VCaP (cell line): ENCODE measurements around the gene APEH.

Source experiments
- H3K27ac ChIP-seq: fragments of 450-650 bp; 2 replicates; pipeline ENCODE4 v1.5.1; 2017
- CTCF ChIP-seq: fragments of 450-650 bp; conservative IDR thresholded peaks from 2 replicates; pipeline ENCODE4 v1.5.1; 2017; ENCODE audit warnings: mild to moderate bottlenecking, moderate library complexity

APEH gene

GRCh38 chr3:49668861-49669260, 5.3 kb upstream of the APEH start:
- no peak for TF ChIP-seq CTCF
- H3K27ac ChIP-seq = no peak overlapping the region

GRCh38 chr3:49669352-49669751, 4.8 kb upstream of the APEH start:
- TF ChIP-seq CTCF = no peak

GRCh38 chr3:49670940-49671290, 3.2 kb upstream of the APEH start:
- peak overlapping the region; percentile 97 for H3K27ac ChIP-seq
- no peak for TF ChIP-seq CTCF

More at GRCh38 chr3:49669352-49669751, 4.8 kb upstream of the APEH start:
- H3K27ac ChIP-seq = no peak overlapping the region

- peak; percentile 93 for TF ChIP-seq CTCF
- H3K27ac ChIP-seq = peak overlapping the region; percentile 97
Measured at GRCh38 chr3:49671291-49672288, 2.6 kb upstream of the APEH start.

GRCh38 chr3:49673121-49673714, 933 bp upstream of the APEH start:
- no peak for TF ChIP-seq CTCF
- H3K27ac ChIP-seq = peak overlapping the region; percentile 97

- TF ChIP-seq CTCF = no peak
- peak overlapping the region; percentile 97 for H3K27ac ChIP-seq
Measured at GRCh38 chr3:49674497-49674983, 389 bp downstream of the APEH start.

GRCh38 chr3:49675912-49676311, 1.8 kb downstream of the APEH start:
- TF ChIP-seq CTCF = no peak
- H3K27ac ChIP-seq = peak overlapping the region; percentile 97; the same call in 1 of the 2 replicates
